ENCODE data around the gene CERS5.

- TF ChIP-seq POLR2A (IDR thresholded peaks at IDR 0.05): no peak
- TF ChIP-seq CTCF (IDR thresholded peaks at IDR 0.05): no peak
- TF ChIP-seq POLR2AphosphoS5 (IDR thresholded peaks at IDR 0.05): no peak
These were observed 34.9 kb upstream of the CERS5 start for GRCh38 chr12:50201987-50202521.
